BLaER1 treated with 17β-estradiol and CSF1 and Interleukin-3, amounts not matched to agents 10 nM and 100 nM (cell line): ENCODE results near the gene MAD1L1.
"Not testable (repeated sequence)": the region's sequence is repeated elsewhere in the genome, so short reads cannot be mapped to it uniquely, and the experiment has no call there.

Source experiments
- H3K27ac ChIP-seq, 11 experiments: shearing (Covaris generic); formaldehyde crosslinking; 2 replicates each; pipeline ENCODE4 v1.8.1; 2022
- H3K27me3 ChIP-seq, 11 experiments: shearing (Covaris generic); formaldehyde crosslinking; 2 replicates each; pipeline ENCODE4 v1.8.1; 2022
- H3K36me3 ChIP-seq, 11 experiments: shearing (Covaris generic); formaldehyde crosslinking; 2 replicates each; pipeline ENCODE4 v1.8.1; 2022
- H3K4me1 ChIP-seq, 10 experiments: shearing (Covaris generic); formaldehyde crosslinking; 2 replicates each; pipeline ENCODE4 v1.8.1; 2022
- H3K4me2 ChIP-seq, 11 experiments: shearing (Covaris generic); formaldehyde crosslinking; 2 replicates each; pipeline ENCODE4 v1.8.1; 2022
- H3K4me3 ChIP-seq, 10 experiments: shearing (Covaris generic); formaldehyde crosslinking; 2 replicates each; pipeline ENCODE4 v1.8.1; 2022
- H3K9ac ChIP-seq, 11 experiments: shearing (Covaris generic); formaldehyde crosslinking; 2 replicates each; pipeline ENCODE4 v1.8.1; 2022
- H3K9me3 ChIP-seq, 11 experiments: shearing (Covaris generic); formaldehyde crosslinking; replicated peaks in 1 of 11; 2 replicates each; pipeline ENCODE4 v1.8.1; 2022
- H4K20me1 ChIP-seq, 11 experiments: shearing (Covaris generic); formaldehyde crosslinking; 2 replicates each; pipeline ENCODE4 v1.8.1; 2022
- Cebpa-rat ChIP-seq, 11 experiments: shearing (Covaris generic); IDR thresholded peaks; 2 replicates each; pipeline ENCODE4 v1.8.1; 2022

Gene MAD1L1

GRCh38 chr7:2274666-2275065, 41.9 kb upstream of the MAD1L1 start:
- Histone ChIP-seq H3K9me3 (no peaks in the 10 kb centered on the region), H3K4me1 (peaks cover 0 to 33% (median 27%) of the 10 kb centered on the region in 10 experiments; a peak in 15 of 20 replicates), H3K4me3 (no peak overlapping the region), H3K9ac (no peak overlapping the region), H4K20me1 (peaks cover 6 to 92% (median 14%) of the 10 kb centered on the region in 11 experiments; a peak in 19 of 22 replicates), H3K4me2 (no peak overlapping the region), H3K36me3 (peaks cover 27 to 94% (median 65%) of the 10 kb centered on the region in 11 experiments), H3K27ac (no peak overlapping the region), H3K27me3 (no peaks in the 10 kb centered on the region)
- TF ChIP-seq Cebpa-rat (IDR thresholded peaks at IDR 0.05): no peak

- H4K20me1 ChIP-seq: peaks cover 0 to 87% (median 12%) of the 10 kb centered on the region in 11 experiments; a peak in 16 of 22 replicates
- H3K36me3 ChIP-seq: peaks cover 30 to 92% (median 68%) of the 10 kb centered on the region in 11 experiments
- H3K4me2 ChIP-seq: no peak overlapping the region
- no peaks in the 10 kb centered on the region for H3K27me3 ChIP-seq
- no peak overlapping the region for H3K4me3 ChIP-seq
- TF ChIP-seq Cebpa-rat (IDR thresholded peaks at IDR 0.05): no peak
- H3K9ac ChIP-seq: no peak overlapping the region
- H3K4me1 ChIP-seq: peaks cover 0 to 28% (median 23%) of the 10 kb centered on the region in 10 experiments; a peak in 15 of 20 replicates
- no peaks in the 10 kb centered on the region for H3K9me3 ChIP-seq
- no peak overlapping the region for H3K27ac ChIP-seq
Measured at GRCh38 chr7:2273866-2274265, 41.1 kb upstream of the MAD1L1 start.

- no peak for TF ChIP-seq Cebpa-rat (IDR thresholded peaks at IDR 0.05)
- Histone ChIP-seq H4K20me1 (peaks cover 0 to 72% (median 8%) of the 10 kb centered on the region in 11 experiments; a peak in 11 of 22 replicates), H3K27ac (no peak overlapping the region), H3K9ac (peak overlapping the region in 1 of 11 experiments; percentile 41; a peak in 1 of 22 replicates), H3K4me3 (no peak overlapping the region), H3K4me1 (peaks cover 0 to 28% (median 23%) of the 10 kb centered on the region in 10 experiments; a peak in 15 of 20 replicates), H3K36me3 (peaks cover 30 to 78% (median 67%) of the 10 kb centered on the region in 11 experiments), H3K9me3 (no peaks in the 10 kb centered on the region), H3K4me2 (peak overlapping the region in 6 of 11 experiments; percentile 33 to 68 (median 64); a peak in 11 of 22 replicates), H3K27me3 (no peaks in the 10 kb centered on the region)
Measured at GRCh38 chr7:2272031-2272430, 39.3 kb upstream of the MAD1L1 start.

DNA sequence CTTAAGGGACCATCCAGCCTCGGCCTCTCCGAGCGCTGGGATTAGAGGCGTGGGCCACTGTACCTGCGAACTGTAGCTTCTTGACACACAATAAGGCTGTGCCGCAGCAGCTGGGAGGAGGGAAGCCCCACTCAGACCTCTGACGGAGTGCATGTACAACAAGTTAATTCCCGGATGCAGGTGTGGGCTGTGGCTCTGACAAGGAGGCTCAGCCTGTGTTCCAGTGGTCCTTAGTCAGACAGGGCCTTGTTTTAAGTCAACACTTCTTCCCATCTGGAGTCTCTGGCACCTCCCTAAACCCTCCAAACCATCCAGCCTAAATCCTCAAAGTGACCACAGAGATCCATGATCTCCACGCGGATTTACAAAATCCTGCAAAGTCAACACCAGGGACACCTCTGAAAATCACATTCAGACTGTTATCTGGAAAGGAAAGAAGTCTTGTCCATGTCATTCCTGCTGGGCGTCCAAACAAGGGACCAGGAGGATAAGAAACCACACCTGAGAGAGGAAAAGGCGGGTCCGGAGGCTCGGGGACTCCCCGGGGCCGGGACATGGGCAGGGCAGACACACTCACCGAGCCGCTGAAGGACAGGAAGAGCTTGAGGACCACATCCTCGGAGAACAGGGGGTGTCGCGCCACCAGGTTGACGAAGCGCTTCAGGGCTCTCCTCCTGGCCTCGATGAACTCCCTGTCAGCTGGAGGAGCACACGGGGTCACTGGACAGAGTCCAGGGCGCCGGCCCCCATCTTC, 38.7 kb upstream of the MAD1L1 start:
- H3K27me3 ChIP-seq: no peaks in the 10 kb centered on the region
- peak overlapping the region in 9 of 11 experiments; percentile 15 to 68 (median 53); a peak in 17 of 22 replicates for H3K4me2 ChIP-seq
- no peak overlapping the region for H3K4me3 ChIP-seq
- H3K36me3 ChIP-seq: peaks cover 30 to 78% (median 62%) of the 10 kb centered on the region in 11 experiments
- TF ChIP-seq Cebpa-rat (IDR thresholded peaks at IDR 0.05): no peak
- H3K9me3 ChIP-seq: no peaks in the 10 kb centered on the region
- peaks cover 0 to 28% (median 23%) of the 10 kb centered on the region in 10 experiments; a peak in 15 of 20 replicates for H3K4me1 ChIP-seq
- peak overlapping the region in 1 of 11 experiments; percentile 41; a peak in 1 of 22 replicates for H3K9ac ChIP-seq
- H3K27ac ChIP-seq: peak overlapping the region in 2 of 11 experiments; percentile 6 to 40; a peak in 2 of 22 replicates
- H4K20me1 ChIP-seq: peaks cover 0 to 70% (median 6%) of the 10 kb centered on the region in 11 experiments; a peak in 10 of 22 replicates

- no peak for TF ChIP-seq Cebpa-rat (IDR thresholded peaks at IDR 0.05)
- Histone ChIP-seq H3K4me3 (no peak overlapping the region), H3K36me3 (peaks cover 30 to 78% (median 59%) of the 10 kb centered on the region in 11 experiments), H3K4me1 (peaks cover 0 to 25% (median 20%) of the 10 kb centered on the region in 10 experiments; a peak in 15 of 20 replicates), H3K27ac (peak overlapping the region in 1 of 11 experiments; percentile 40; a peak in 2 of 22 replicates), H4K20me1 (peaks cover 0 to 66% (median 0%) of the 10 kb centered on the region in 11 experiments; a peak in 8 of 22 replicates), H3K27me3 (no peaks in the 10 kb centered on the region), H3K9ac (peak overlapping the region in 2 of 11 experiments; percentile 13 to 27; a peak in 2 of 22 replicates), H3K9me3 (no peaks in the 10 kb centered on the region), H3K4me2 (peak overlapping the region in 9 of 11 experiments; percentile 15 to 68 (median 53); a peak in 16 of 22 replicates)
Measured at GRCh38 chr7:2270495-2270894, 37.8 kb upstream of the MAD1L1 start.

GRCh38 chr7:2269991-2270460, 37.3 kb upstream of the MAD1L1 start:
- no peaks in the 10 kb centered on the region for H3K9me3 ChIP-seq
- peak overlapping the region in 1 of 11 experiments; percentile 13; a peak in 1 of 22 replicates for H3K9ac ChIP-seq
- H4K20me1 ChIP-seq: peaks cover 0 to 66% (median 0%) of the 10 kb centered on the region in 11 experiments; a peak in 8 of 22 replicates
- no peaks in the 10 kb centered on the region for H3K27me3 ChIP-seq
- H3K4me2 ChIP-seq: 0 out of 22 replicates have a peak overlapping the region, but pooled peaks of 2 of the 11 experiments have one; percentile 39 to 65
- H3K4me1 ChIP-seq: peaks cover 0 to 29% (median 21%) of the 10 kb centered on the region in 10 experiments; a peak in 15 of 20 replicates
- TF ChIP-seq Cebpa-rat (IDR thresholded peaks at IDR 0.05): no peak
- H3K4me3 ChIP-seq: no peak overlapping the region
- peaks cover 30 to 78% (median 57%) of the 10 kb centered on the region in 11 experiments for H3K36me3 ChIP-seq
- no peak overlapping the region for H3K27ac ChIP-seq

GRCh38 chr7:2269089-2269990, 36.6 kb upstream of the MAD1L1 start:
- H3K4me3 ChIP-seq: not testable (repeated sequence)

DNA sequence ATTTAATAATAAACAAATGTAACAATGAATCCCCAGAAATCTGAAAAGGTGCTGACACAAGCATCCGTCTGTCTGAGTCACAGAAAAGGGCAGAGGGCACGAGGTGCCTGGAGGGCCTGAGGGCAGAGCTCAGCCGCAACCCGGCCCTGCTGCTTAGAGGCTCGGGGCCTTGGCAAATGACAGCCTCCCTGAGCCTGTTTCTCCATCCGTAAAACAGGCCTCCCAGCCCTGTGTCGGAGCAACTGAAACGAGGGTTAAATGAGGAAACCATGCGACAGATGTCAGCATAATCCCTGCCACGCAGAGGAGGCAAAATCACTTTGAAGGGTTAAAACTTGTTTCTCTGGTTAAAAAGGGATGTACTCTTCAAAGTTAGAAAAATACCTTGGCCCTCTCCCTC, 34.2 kb upstream of the MAD1L1 start:
- H3K4me2 ChIP-seq: no peak overlapping the region
- H3K4me3 ChIP-seq: no peak overlapping the region
- H3K27ac ChIP-seq: no peak overlapping the region
- H3K4me1 ChIP-seq: peaks cover 16 to 45% (median 31%) of the 10 kb centered on the region in 10 experiments
- no peaks in the 10 kb centered on the region for H3K9me3 ChIP-seq
- TF ChIP-seq Cebpa-rat (IDR thresholded peaks at IDR 0.05): no peak
- H4K20me1 ChIP-seq: peaks cover 0 to 49% (median 0%) of the 10 kb centered on the region in 11 experiments; a peak in 9 of 22 replicates
- no peaks in the 10 kb centered on the region for H3K27me3 ChIP-seq
- no peak overlapping the region for H3K9ac ChIP-seq
- peaks cover 20 to 78% (median 43%) of the 10 kb centered on the region in 11 experiments for H3K36me3 ChIP-seq

More at GRCh38 chr7:2269089-2269990, 36.6 kb upstream of the MAD1L1 start:
- H3K27ac ChIP-seq, H3K27me3 ChIP-seq, H3K4me2 ChIP-seq, H3K9ac ChIP-seq, H3K9me3 ChIP-seq: not testable (repeated sequence)
- Histone ChIP-seq H3K36me3 (peaks cover 30 to 78% (median 50%) of the 10 kb centered on the region in 11 experiments), H4K20me1 (peaks cover 0 to 62% (median under 1%) of the 10 kb centered on the region in 11 experiments; a peak in 9 of 22 replicates), H3K4me1 (peaks cover 0 to 34% (median 24%) of the 10 kb centered on the region in 10 experiments; a peak in 15 of 20 replicates)
